PFSK-1 (cell line): ENCODE results near the gene BRIP1.

Experiments
- POLR2AphosphoS5 ChIP-seq: IDR thresholded peaks from 2 replicates; pipeline ENCODE4 v1.6.1; 2012; ENCODE audit warnings: low read depth, mild to moderate bottlenecking, control low read depth, low read length, moderate library complexity
- TF ChIP-seq, protein P1 (sequence below), 2 experiments: IDR thresholded peaks; 2 replicates each; pipeline versions ENCODE4 v1.6.1 to v1.8.0; 2011 to 2012; ENCODE audit warnings: low read depth in 2 of 2, low read length in 2 of 2, control low read depth in 1 of 2, inconsistent platforms in 1 of 2, mild to moderate bottlenecking in 1 of 2, moderate library complexity in 1 of 2; ENCODE audit not compliant: insufficient read depth in 1 of 2

DNA sequence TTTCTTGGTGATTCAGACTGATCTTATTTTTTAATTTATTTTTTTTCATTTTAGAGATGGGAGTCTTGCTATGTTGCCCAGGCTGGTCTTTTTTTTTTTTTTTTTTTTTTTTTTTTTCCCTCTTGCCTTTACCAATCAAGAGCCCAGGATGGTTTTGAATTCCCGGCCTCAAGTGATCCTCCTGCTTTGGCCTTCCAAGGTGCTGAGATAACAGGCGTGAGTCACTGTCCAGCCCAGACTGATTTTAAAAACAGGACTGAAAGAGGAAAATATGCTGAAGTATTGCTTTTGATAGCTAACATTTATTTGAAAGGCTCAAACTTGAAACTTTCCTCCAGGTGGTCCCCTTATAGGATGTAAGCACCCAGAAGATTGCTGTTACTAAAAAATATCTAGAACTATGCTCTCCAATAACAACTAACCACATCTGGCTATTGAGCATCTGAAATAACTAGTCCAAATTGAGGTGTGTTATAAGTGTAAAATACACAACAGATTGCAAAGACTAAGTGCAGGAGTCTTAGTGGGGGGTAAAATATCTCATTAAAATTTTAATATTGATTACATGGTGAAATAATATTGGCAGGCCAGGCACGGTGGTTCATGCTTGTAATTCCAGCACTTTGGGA lies 15.8 kb upstream of the BRIP1 start:
- TF ChIP-seq POLR2AphosphoS5, result no peak
- TF ChIP-seq, protein P1, sequence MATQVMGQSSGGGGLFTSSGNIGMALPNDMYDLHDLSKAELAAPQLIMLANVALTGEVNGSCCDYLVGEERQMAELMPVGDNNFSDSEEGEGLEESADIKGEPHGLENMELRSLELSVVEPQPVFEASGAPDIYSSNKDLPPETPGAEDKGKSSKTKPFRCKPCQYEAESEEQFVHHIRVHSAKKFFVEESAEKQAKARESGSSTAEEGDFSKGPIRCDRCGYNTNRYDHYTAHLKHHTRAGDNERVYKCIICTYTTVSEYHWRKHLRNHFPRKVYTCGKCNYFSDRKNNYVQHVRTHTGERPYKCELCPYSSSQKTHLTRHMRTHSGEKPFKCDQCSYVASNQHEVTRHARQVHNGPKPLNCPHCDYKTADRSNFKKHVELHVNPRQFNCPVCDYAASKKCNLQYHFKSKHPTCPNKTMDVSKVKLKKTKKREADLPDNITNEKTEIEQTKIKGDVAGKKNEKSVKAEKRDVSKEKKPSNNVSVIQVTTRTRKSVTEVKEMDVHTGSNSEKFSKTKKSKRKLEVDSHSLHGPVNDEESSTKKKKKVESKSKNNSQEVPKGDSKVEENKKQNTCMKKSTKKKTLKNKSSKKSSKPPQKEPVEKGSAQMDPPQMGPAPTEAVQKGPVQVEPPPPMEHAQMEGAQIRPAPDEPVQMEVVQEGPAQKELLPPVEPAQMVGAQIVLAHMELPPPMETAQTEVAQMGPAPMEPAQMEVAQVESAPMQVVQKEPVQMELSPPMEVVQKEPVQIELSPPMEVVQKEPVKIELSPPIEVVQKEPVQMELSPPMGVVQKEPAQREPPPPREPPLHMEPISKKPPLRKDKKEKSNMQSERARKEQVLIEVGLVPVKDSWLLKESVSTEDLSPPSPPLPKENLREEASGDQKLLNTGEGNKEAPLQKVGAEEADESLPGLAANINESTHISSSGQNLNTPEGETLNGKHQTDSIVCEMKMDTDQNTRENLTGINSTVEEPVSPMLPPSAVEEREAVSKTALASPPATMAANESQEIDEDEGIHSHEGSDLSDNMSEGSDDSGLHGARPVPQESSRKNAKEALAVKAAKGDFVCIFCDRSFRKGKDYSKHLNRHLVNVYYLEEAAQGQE (IDR thresholded peaks at IDR 0.05; ENCODE audit: insufficient read depth in 1 of 2, low read depth in 2 of 2, low read length in 2 of 2), result no peak
